HEK293T (cell line): ENCODE data around the gene CNOT1.

Experiments used
- CTCF ChIA-PET: fragments of 350-600 bp; formaldehyde crosslinking; extraction: SDS; loops from one replicate; lab custom pipeline; 2021; ENCODE audit warnings: antibody characterized with exemption, inconsistent platforms; lab: Yijun Ruan, JAX
- POLR2A ChIA-PET: fragments of 350-600 bp; formaldehyde crosslinking; extraction: SDS; loops from one replicate; lab custom pipeline; 2020; ENCODE audit warnings: antibody characterized with exemption, inconsistent platforms; lab: Yijun Ruan, JAX
- DNase-seq: peaks from one replicate; pipeline ENCODE4 v3.0.0; 2012; ENCODE audit warnings: mixed read lengths; ENCODE audit errors: extremely low spot score
- ARNT ChIP-seq: fragments of 450-650 bp; IDR thresholded peaks from 2 replicates; pipeline ENCODE4 v1.6.1; 2017; ENCODE audit warnings: mild to moderate bottlenecking
- BHLHE40 ChIP-seq: fragments of 450-650 bp; IDR thresholded peaks from 2 replicates; pipeline ENCODE4 v1.6.1; 2016; ENCODE audit warnings: mild to moderate bottlenecking, moderate library complexity, borderline replicate concordance
- CTBP1 ChIP-seq: fragments of 450-650 bp; IDR thresholded peaks from 2 replicates; pipeline ENCODE4 v1.6.1; 2016; ENCODE audit warnings: borderline replicate concordance
- ELF4 ChIP-seq: fragments of 450-650 bp; IDR thresholded peaks from 2 replicates; pipeline ENCODE4 v1.6.1; 2017; ENCODE audit warnings: antibody characterized with exemption
- FOXA1 ChIP-seq: fragments of 450-650 bp; IDR thresholded peaks from 2 replicates; pipeline ENCODE4 v1.6.1; 2016; ENCODE audit warnings: mild to moderate bottlenecking
- FOXK2 ChIP-seq: fragments of 450-650 bp; IDR thresholded peaks from 2 replicates; pipeline ENCODE4 v1.6.1; 2016; ENCODE audit warnings: mild to moderate bottlenecking
- FOXM1 ChIP-seq: fragments of 450-650 bp; IDR thresholded peaks from 2 replicates; pipeline ENCODE4 v1.6.1; 2017; ENCODE audit warnings: mild to moderate bottlenecking, borderline replicate concordance
- HDGF ChIP-seq: fragments of 450-650 bp; IDR thresholded peaks from 2 replicates; pipeline ENCODE4 v1.6.1; 2017; ENCODE audit warnings: antibody characterized with exemption, borderline replicate concordance
- L3MBTL2 ChIP-seq: fragments of 450-650 bp; conservative IDR thresholded peaks from 2 replicates; pipeline ENCODE4 v1.6.1; 2016; ENCODE audit warnings: mild to moderate bottlenecking
- LEF1 ChIP-seq: fragments of 450-650 bp; IDR thresholded peaks from 2 replicates; pipeline ENCODE4 v1.6.1; 2017; ENCODE audit warnings: mild to moderate bottlenecking, borderline replicate concordance
- NFRKB ChIP-seq: fragments of 450-650 bp; IDR thresholded peaks from 2 replicates; pipeline ENCODE4 v1.6.1; 2016; ENCODE audit warnings: mild to moderate bottlenecking, moderate library complexity
- SP1 ChIP-seq: fragments of 450-650 bp; IDR thresholded peaks from 2 replicates; pipeline ENCODE4 v1.6.1; 2017
- SUZ12 ChIP-seq: fragments of 450-650 bp; IDR thresholded peaks from 2 replicates; pipeline ENCODE4 v1.6.1; 2016; ENCODE audit warnings: mild to moderate bottlenecking
- TARDBP ChIP-seq: fragments of 450-650 bp; IDR thresholded peaks from 2 replicates; pipeline ENCODE4 v1.6.1; 2016
- ZNF384 ChIP-seq: fragments of 450-650 bp; IDR thresholded peaks from 2 replicates; pipeline ENCODE4 v1.6.1; 2016
- TF ChIP-seq, protein P1 (sequence below): fragments of 450-650 bp; IDR thresholded peaks from 2 replicates; pipeline ENCODE4 v1.6.1; 2016

The CNOT1 gene

GRCh38 chr16:58629733-58630640, at the start of gene CNOT1:
Gene CNOT1 (minus strand): TSS chr16:58629826. CDS start chr16:58599337, 30,489 bp downstream.
- DNase-seq: peak; percentile 93
- TF ChIP-seq ELF4: peak; percentile 18; the same call in 1 of the 2 replicates
- TF ChIP-seq L3MBTL2: peak; percentile 99
- no peak for TF ChIP-seq CTBP1
- ChIA-PET POLR2A (interaction anchor here (1.4 kb wide), 1 partner anchor 15 kb away, joined by 4 read pairs; no protein-coding TSS in a partner anchor), CTCF (no interaction called here)

DNA sequence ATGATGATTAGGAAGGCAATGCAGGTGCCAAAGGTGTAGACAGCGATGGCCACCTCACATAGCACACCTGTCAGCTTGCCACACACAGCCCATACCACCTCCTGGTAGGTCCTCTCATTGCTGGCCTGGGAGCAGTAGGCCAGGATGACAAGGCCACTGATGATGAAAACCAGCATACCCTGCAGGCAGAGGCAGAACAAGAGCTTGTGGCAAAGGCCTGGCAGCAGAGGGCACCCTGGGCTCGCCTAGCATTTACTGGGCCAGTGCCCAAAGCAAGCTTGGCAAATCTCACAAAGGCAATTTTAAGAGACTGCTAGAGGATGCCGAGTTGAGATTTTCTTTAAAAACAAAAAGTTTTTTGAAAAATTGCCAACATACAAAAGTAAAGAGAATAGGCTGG, 49.1 kb upstream of the CNOT1 start:
- ChIA-PET CTCF (interaction anchor here (1.8 kb wide), 1 partner anchor 78 kb away, joined by 4 read pairs; no protein-coding TSS in a partner anchor), POLR2A (no interaction called here)
- no peak for TF ChIP-seq ARNT
- TF ChIP-seq FOXA1: no peak
- no peak for TF ChIP-seq ELF4
- no peak for TF ChIP-seq L3MBTL2
- no peak for TF ChIP-seq FOXM1
- no peak for TF ChIP-seq HDGF
- no peak for DNase-seq

GRCh38 chr16:58678269-58678668, 48.6 kb upstream of the CNOT1 start:
- ChIA-PET POLR2A (no interaction called here), CTCF (interaction anchor here (1.8 kb wide), 1 partner anchor 78 kb away, joined by 4 read pairs; no protein-coding TSS in a partner anchor)
- no peak for DNase-seq
- no peak for TF ChIP-seq LEF1
- TF ChIP-seq ELF4: no peak
- TF ChIP-seq FOXK2: no peak

DNA sequence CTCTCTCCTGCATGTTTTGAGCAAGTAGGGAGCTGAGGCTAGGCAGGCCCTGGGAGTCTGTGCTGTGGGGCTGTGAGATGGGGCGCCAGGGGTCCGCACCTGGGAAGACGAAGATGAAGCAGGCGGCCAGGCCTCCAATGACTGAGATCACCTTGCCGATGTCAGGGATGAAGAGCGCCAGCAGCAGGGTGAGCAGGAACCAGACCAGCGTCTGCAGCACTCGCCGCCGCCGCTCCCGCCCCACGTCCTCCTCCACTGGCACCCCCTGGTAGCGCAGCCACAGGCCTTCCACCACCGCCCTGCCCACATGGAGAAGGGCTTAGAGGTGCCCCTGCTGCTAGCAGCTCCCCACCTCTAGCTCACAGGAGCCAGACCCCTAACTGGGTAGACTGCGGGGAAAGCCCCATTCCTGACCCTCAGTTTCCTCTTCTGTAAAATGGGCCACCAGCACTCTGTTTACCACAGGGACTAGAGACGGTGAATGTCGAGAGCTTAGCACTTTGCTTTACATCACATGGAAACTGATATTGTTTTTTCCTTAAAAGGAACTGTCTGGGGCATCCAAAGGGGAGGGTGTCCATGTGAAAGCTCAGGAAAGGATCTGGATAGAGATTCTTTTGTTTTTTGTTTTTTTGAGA, 41.4 kb upstream of the CNOT1 start:
- CTCF ChIA-PET: no interaction called here
- TF ChIP-seq SP1 (no peak), BHLHE40 (no peak), TARDBP (no peak), LEF1 (no peak), NFRKB (no peak), SUZ12 (no peak), ARNT (no peak), CTBP1 (no peak), ZNF384 (no peak), L3MBTL2 (no peak), FOXA1 (no peak), FOXK2 (no peak), HDGF (no peak), ELF4 (no peak), FOXM1 (no peak)
- TF ChIP-seq, protein P1, sequence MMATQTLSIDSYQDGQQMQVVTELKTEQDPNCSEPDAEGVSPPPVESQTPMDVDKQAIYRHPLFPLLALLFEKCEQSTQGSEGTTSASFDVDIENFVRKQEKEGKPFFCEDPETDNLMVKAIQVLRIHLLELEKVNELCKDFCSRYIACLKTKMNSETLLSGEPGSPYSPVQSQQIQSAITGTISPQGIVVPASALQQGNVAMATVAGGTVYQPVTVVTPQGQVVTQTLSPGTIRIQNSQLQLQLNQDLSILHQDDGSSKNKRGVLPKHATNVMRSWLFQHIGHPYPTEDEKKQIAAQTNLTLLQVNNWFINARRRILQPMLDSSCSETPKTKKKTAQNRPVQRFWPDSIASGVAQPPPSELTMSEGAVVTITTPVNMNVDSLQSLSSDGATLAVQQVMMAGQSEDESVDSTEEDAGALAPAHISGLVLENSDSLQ: no peak
- no peak for DNase-seq
- POLR2A ChIA-PET: interaction anchor here (1.5 kb wide), 1 partner anchor 14 kb away, joined by 3 read pairs; the partner anchor contains the start of gene SLC38A7

DNA sequence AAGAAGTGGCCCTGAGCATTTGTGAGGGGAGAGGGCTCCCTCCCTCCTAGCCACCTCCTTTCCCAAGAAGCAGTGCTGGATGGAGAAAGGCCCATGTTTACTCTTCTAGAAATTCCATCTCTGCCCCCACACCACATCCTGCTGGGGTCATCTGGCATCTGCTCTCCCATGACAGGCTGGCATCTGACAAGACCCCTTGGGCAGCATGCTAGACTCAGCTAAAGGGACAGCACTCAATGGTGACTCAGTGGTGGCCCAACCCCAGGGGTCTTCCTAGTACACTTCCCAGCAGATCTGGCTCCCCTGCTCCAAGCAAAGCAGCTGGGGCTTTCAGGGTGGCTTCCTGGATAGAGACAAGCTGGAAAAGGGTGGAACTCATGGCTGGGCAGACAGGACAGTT, 40.6 kb upstream of the CNOT1 start:
- TF ChIP-seq SUZ12 (no peak), ELF4 (no peak), TARDBP (no peak), LEF1 (no peak), CTBP1 (no peak), NFRKB (no peak), ARNT (no peak), HDGF (no peak), FOXA1 (no peak), L3MBTL2 (no peak), BHLHE40 (no peak), ZNF384 (no peak), FOXK2 (no peak), FOXM1 (no peak), SP1 (no peak)
- TF ChIP-seq, protein P1: no peak
- POLR2A ChIA-PET: interaction anchor here (1.5 kb wide), 1 partner anchor 14 kb away, joined by 3 read pairs; the partner anchor contains the start of gene SLC38A7
- CTCF ChIA-PET: no interaction called here
- DNase-seq: no peak

GRCh38 chr16:58665200-58665599, 35.6 kb upstream of the CNOT1 start:
- TF ChIP-seq, protein P1: peak; percentile 41
- no peak for TF ChIP-seq ELF4
- CTCF ChIA-PET: interaction anchor here (0.8 kb wide), 1 partner anchor 91 kb away, joined by 3 read pairs; no protein-coding TSS in a partner anchor
- no peak for DNase-seq
- POLR2A ChIA-PET: interaction anchor here (0.6 kb wide), 1 partner anchor 91 kb away, joined by 3 read pairs; no protein-coding TSS in a partner anchor
